SK-N-SH (cell line): ENCODE data around the gene RAVER2.

Source experiments
- CHD2 ChIP-seq: fragments of 150-350 bp; IDR thresholded peaks from 2 replicates; pipeline ENCODE4 v1.6.1; 2018; ENCODE audit warnings: low read length; ENCODE audit not compliant: partially characterized antibody
- CTCF ChIP-seq: fragments of 200-600 bp; sonication (generic); IDR thresholded peaks from 2 replicates; pipeline ENCODE4 v1.6.1; 2017; ENCODE audit warnings: antibody characterized with exemption, mild to moderate bottlenecking, moderate library complexity
- EP300 ChIP-seq, 2 experiments: IDR thresholded peaks; 2 replicates each; pipeline versions ENCODE4 v1.4.0 to v1.6.1; 2012; ENCODE audit warnings: borderline replicate concordance in 1 of 2, low read depth in 1 of 2, low read length in 1 of 2
- EZH2phosphoT487 ChIP-seq: fragments of 200-600 bp; sonication (generic); IDR thresholded peaks from 2 replicates; pipeline ENCODE4 v1.6.1; 2017; ENCODE audit warnings: low read depth, mixed run types, mild to moderate bottlenecking, antibody characterized with exemption, moderate library complexity, borderline replicate concordance
- FOSL2 ChIP-seq: IDR thresholded peaks from 2 replicates; pipeline ENCODE4 v1.4.0; 2012; ENCODE audit warnings: low read depth, mild to moderate bottlenecking, moderate library complexity, borderline replicate concordance
- GABPA ChIP-seq: IDR thresholded peaks from 2 replicates; pipeline ENCODE4 v1.4.0; 2012; ENCODE audit warnings: low read depth, mild to moderate bottlenecking
- JUND ChIP-seq: IDR thresholded peaks from 2 replicates; pipeline ENCODE4 v1.4.0; 2012
- MEF2A ChIP-seq: IDR thresholded peaks from 2 replicates; pipeline ENCODE4 v1.4.0; 2012; ENCODE audit warnings: low read depth, borderline replicate concordance
- NRF1 ChIP-seq: IDR thresholded peaks from 2 replicates; pipeline ENCODE4 v1.6.1; 2012; ENCODE audit warnings: low read depth, mild to moderate bottlenecking, low read length
- PBX3 ChIP-seq: IDR thresholded peaks from 2 replicates; pipeline ENCODE4; 2012
- POLR2AphosphoS5 ChIP-seq: IDR thresholded peaks from 2 replicates; pipeline ENCODE4 v1.6.1; 2012; ENCODE audit warnings: low read depth, low read length
- TAF1 ChIP-seq: IDR thresholded peaks from 2 replicates; pipeline ENCODE4 v1.6.1; 2012; ENCODE audit warnings: low read depth, mild to moderate bottlenecking, low read length, moderate library complexity, borderline replicate concordance
- YY1 ChIP-seq: IDR thresholded peaks from 2 replicates; pipeline ENCODE4 v1.4.0; 2012; ENCODE audit warnings: low read depth, mild to moderate bottlenecking

GRCh38 chr1:64765826-64766225 is 21.0 kb downstream of the RAVER2 start:
- TF ChIP-seq CTCF = no peak
- TF ChIP-seq JUND = no peak
- TF ChIP-seq EP300 (IDR thresholded peaks at IDR 0.05; ENCODE audit: borderline replicate concordance in 1 of 2, low read depth in 1 of 2, low read length in 1 of 2) = no peak
- TF ChIP-seq GABPA = no peak
- TF ChIP-seq PBX3 = no peak
- no peak for TF ChIP-seq CHD2
- no peak for TF ChIP-seq NRF1
- no peak for TF ChIP-seq FOSL2
- no peak for TF ChIP-seq TAF1
- TF ChIP-seq YY1 = no peak
- no peak for TF ChIP-seq MEF2A
- no peak for TF ChIP-seq POLR2AphosphoS5
- no peak for TF ChIP-seq EZH2phosphoT487
